Mammary epithelial cell (primary cell): ENCODE results near the gene SORCS2.

Source experiments
- CTCF ChIP-seq, 2 donors: IDR thresholded peaks in 1 of 2; conservative IDR thresholded peaks in 1 of 2; 2 replicates each; pipeline ENCODE4 v1.5.1; 2011 to 2012; ENCODE audit warnings: inconsistent platforms in 2 of 2, low read length in 2 of 2, mild to moderate bottlenecking in 2 of 2, control low read depth in 1 of 2, low read depth in 1 of 2; ENCODE audit not compliant: insufficient read depth in 1 of 2; ENCODE audit errors: extremely low read depth in 1 of 2
- EZH2 ChIP-seq: IDR thresholded peaks from 2 replicates; pipeline ENCODE4 v1.6.1; 2012; ENCODE audit warnings: low read length, inconsistent platforms, borderline replicate concordance

GRCh38 chr4:7224001-7224400, 31.7 kb downstream of the SORCS2 start:
- TF ChIP-seq CTCF (conservative IDR thresholded peaks at IDR 0.05 in 1 of 2, IDR thresholded peaks at IDR 0.05 in 1 of 2; ENCODE audit: extremely low read depth in 1 of 2, insufficient read depth in 1 of 2, low read depth in 1 of 2, low read length in 2 of 2) (no peak), EZH2 (no peak)
